GM23248 (cell line): ENCODE data around the gene KCNG2.

ENCODE experiments used
- EZH2 ChIP-seq: fragments of 200-600 bp; sonication (generic); IDR thresholded peaks from 2 replicates; pipeline ENCODE4 v1.6.1; 2018; ENCODE audit warnings: antibody characterized with exemption, mild to moderate bottlenecking; ENCODE audit not compliant: insufficient read depth, poor library complexity, severe bottlenecking
- EZH2phosphoT487 ChIP-seq: fragments of 200-600 bp; sonication (generic); IDR thresholded peaks from 2 replicates; pipeline ENCODE4 v1.6.1; 2018; ENCODE audit warnings: antibody characterized with exemption, moderate library complexity, mild to moderate bottlenecking, low read depth; ENCODE audit not compliant: insufficient read depth

- no peak for TF ChIP-seq EZH2phosphoT487
- TF ChIP-seq EZH2: no peak
Observed at GRCh38 chr18:79902640-79903039, 104.9 kb downstream of the KCNG2 start.
